ENCODE measurements around the gene INPP5D.

The INPP5D gene

GRCh38 chr2:233233618-233234230, 173.6 kb downstream of the INPP5D start:
- no peak for DNase-seq (ENCODE audit: low read depth in 3 of 3, low spot score in 1 of 3)

GRCh38 chr2:233234264-233234663, 174.1 kb downstream of the INPP5D start:
- DNase-seq (ENCODE audit: low read depth in 3 of 3, low spot score in 1 of 3) = no peak

GRCh38 chr2:233234996-233235395, 174.9 kb downstream of the INPP5D start:
- DNase-seq (ENCODE audit: low read depth in 3 of 3, low spot score in 1 of 3) = no peak

- DNase-seq (ENCODE audit: low read depth in 3 of 3, low spot score in 1 of 3) = no peak
Measured at GRCh38 chr2:233235977-233236376, 175.8 kb downstream of the INPP5D start.

GRCh38 chr2:233236820-233237589, 176.9 kb downstream of the INPP5D start:
- no peak for DNase-seq (ENCODE audit: low read depth in 3 of 3, low spot score in 1 of 3)

GRCh38 chr2:233240897-233241296, 180.8 kb downstream of the INPP5D start:
- DNase-seq (ENCODE audit: low read depth in 3 of 3, low spot score in 1 of 3) = no peak

GRCh38 chr2:233241803-233242202, 181.7 kb downstream of the INPP5D start:
- no peak for DNase-seq (ENCODE audit: low read depth in 3 of 3, low spot score in 1 of 3)

GRCh38 chr2:233242231-233242927, 182.2 kb downstream of the INPP5D start:
- DNase-seq (ENCODE audit: low read depth in 3 of 3, low spot score in 1 of 3) = no peak

- DNase-seq (ENCODE audit: low read depth in 3 of 3, low spot score in 1 of 3) = no peak
Measured at GRCh38 chr2:233243348-233243747, 183.2 kb downstream of the INPP5D start.

- DNase-seq (ENCODE audit: low read depth in 3 of 3, low spot score in 1 of 3) = no peak
Measured at GRCh38 chr2:233244818-233245217, 184.7 kb downstream of the INPP5D start.

- no peak for DNase-seq (ENCODE audit: low read depth in 3 of 3, low spot score in 1 of 3)
Measured at GRCh38 chr2:233245406-233245805, 185.3 kb downstream of the INPP5D start.

GRCh38 chr2:233247116-233247515, 187.0 kb downstream of the INPP5D start:
- no peak for DNase-seq (ENCODE audit: low read depth in 3 of 3, low spot score in 1 of 3)

GRCh38 chr2:233247744-233248143, 187.6 kb downstream of the INPP5D start:
- DNase-seq (ENCODE audit: low read depth in 3 of 3, low spot score in 1 of 3) = peak; percentile 14 to 43 (median 39)

- no peak for DNase-seq (ENCODE audit: low read depth in 3 of 3, low spot score in 1 of 3)
Measured at GRCh38 chr2:233248999-233249398, 188.9 kb downstream of the INPP5D start.

GRCh38 chr2:233250568-233250967, 190.4 kb downstream of the INPP5D start:
- no peak for DNase-seq (ENCODE audit: low read depth in 3 of 3, low spot score in 1 of 3)

- DNase-seq (ENCODE audit: low read depth in 3 of 3, low spot score in 1 of 3) = no peak
Measured at GRCh38 chr2:233250985-233251305, 190.8 kb downstream of the INPP5D start.

- DNase-seq (ENCODE audit: low read depth in 3 of 3, low spot score in 1 of 3) = peak; percentile 84 to 90 (median 88)
Measured at GRCh38 chr2:233251306-233252116, 191.4 kb downstream of the INPP5D start, which contains the start of gene ATG16L1. Gene ATG16L1, plus strand, starts transcription at chr2:233251673. Its CDS starts 155 bp downstream, at chr2:233251828.

- no peak for DNase-seq (ENCODE audit: low read depth in 3 of 3, low spot score in 1 of 3)
Measured at GRCh38 chr2:233252227-233252626, 192.1 kb downstream of the INPP5D start.

- no peak for DNase-seq (ENCODE audit: low read depth in 3 of 3, low spot score in 1 of 3)
Measured at GRCh38 chr2:233255151-233255550, 195.0 kb downstream of the INPP5D start.

GRCh38 chr2:233256048-233256447, 195.9 kb downstream of the INPP5D start:
- no peak for DNase-seq (ENCODE audit: low read depth in 3 of 3, low spot score in 1 of 3)

Measured in stimulated activated CD4-positive, alpha-beta T cell treated with anti-CD3 and anti-CD28 coated beads, TNF-alpha, amount 100 ng/mL, for 1 hour (primary cell).